ENCODE measurements around the gene MCAM. TPM values are rescaled to one million over a fixed set of nuclear protein-coding genes. Genes with fewer than 3 reads are reported as not detected.

MCAM gene
- total RNA-seq, 4 donors from 2014 or later: 27.5 to 112 (median 66.2) TPM

DNA sequence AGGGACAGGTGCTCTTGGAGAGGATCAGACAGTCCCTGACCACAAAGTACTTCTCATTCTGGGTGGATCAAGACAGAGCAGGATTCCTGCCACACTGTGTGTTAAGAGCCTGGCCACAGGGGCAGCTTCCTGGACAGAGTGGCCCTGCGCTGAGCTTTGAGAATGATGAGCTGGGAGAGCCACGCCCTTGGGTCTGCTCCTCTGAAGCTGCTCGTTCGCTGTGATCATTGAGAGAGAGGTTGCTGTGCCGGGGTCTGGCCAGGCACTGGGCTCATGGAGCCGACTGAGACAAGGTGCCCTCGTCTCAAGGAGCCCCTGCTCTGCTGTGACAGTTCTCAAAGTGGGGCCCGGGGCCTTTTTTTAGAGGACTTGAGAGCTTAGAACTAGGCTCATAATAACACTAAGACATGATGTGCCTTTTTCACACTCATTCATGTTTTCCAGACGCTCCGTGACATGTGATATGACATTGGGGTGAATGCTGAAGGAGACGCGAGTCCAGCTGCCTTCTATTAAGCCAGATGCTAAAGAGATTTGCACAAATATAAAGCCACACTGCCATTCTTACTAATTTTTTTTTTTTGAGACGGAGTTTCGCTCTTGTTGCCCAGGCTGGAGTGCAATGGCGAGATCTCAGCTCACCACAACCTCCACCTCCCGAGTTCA is 31.1 kb upstream of the MCAM start:
- DNase-seq: no peak
- no peaks in the 10 kb centered on the region for H3K36me3 ChIP-seq
- H3K4me3 ChIP-seq: no peak overlapping the region
- no peaks in the 10 kb centered on the region for H3K27me3 ChIP-seq
- no peak overlapping the region for H3K27ac ChIP-seq
- no peaks in the 10 kb centered on the region for H3K9me3 ChIP-seq
- peaks cover 0 to 4% (median 0%) of the 10 kb centered on the region in 4 donors for H3K4me1 ChIP-seq
- TF ChIP-seq CTCF (IDR thresholded peaks at IDR 0.05) (no peak), POLR2A (IDR thresholded peaks at IDR 0.05) (no peak)

DNA sequence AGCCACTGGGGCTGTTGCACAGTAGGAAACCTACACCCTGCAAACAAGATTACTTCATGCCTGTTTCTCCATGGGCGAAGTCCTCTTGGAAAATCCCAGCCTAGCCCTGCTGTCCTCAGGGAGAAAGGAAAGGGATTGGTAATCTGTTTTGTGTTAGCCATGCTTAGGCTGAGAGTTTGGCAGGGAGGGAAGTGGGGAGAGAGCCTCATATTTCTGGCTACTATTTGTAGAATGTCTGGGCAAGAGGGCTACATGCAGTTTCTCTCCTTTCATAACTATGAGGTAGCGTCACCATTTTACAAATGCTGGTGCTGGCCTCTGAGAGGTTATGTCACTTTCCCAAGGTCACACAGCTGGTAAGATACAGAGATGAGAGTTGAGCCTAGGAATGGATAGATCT is 30.3 kb upstream of the MCAM start:
- H3K4me3 ChIP-seq: no peak overlapping the region
- TF ChIP-seq CTCF (IDR thresholded peaks at IDR 0.05) (no peak), POLR2A (IDR thresholded peaks at IDR 0.05) (no peak)
- no peaks in the 10 kb centered on the region for H3K4me1 ChIP-seq
- H3K9me3 ChIP-seq: no peaks in the 10 kb centered on the region
- H3K27me3 ChIP-seq: no peaks in the 10 kb centered on the region
- H3K27ac ChIP-seq: no peak overlapping the region
- H3K36me3 ChIP-seq: no peaks in the 10 kb centered on the region
- no peak for DNase-seq

DNA sequence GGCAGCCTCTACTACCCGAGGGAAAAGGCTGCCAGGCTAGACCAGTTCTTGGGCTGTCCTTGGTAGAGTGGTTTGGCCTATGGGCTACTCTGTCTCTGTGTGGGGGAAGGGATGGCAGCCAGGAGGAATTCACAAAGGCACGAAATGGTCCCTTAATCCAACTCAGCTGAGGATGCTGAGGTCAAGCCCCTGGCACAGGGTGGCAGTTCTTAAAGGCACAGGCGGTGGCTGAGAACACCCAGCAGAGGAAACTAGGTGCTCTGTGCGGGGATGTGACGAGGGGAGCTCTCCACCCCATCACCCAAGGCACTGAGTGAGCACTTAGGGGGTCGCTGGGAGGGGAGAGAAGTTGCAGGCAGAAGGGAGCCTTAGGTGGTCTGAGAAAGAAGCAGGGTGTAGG is 29.7 kb upstream of the MCAM start, which contains the start of gene MFRP:
Gene MFRP (minus strand): TSS at position 101 of the 400 bp plus-strand sequence. CDS start 192 bp downstream, outside the sequence.
- H3K36me3 ChIP-seq: no peaks in the 10 kb centered on the region
- TF ChIP-seq CTCF (IDR thresholded peaks at IDR 0.05): no peak
- TF ChIP-seq POLR2A (IDR thresholded peaks at IDR 0.05): no peak
- no peaks in the 10 kb centered on the region for H3K9me3 ChIP-seq
- H3K4me1 ChIP-seq: peaks cover 0 to 2% (median 0%) of the 10 kb centered on the region in 4 donors
- no peak within 1 kb of the TSS for H3K4me3 ChIP-seq
- H3K27ac ChIP-seq: no peak within 1 kb of the TSS
- H3K27me3 ChIP-seq: no peaks in the 10 kb centered on the region
- no peak for DNase-seq

DNA sequence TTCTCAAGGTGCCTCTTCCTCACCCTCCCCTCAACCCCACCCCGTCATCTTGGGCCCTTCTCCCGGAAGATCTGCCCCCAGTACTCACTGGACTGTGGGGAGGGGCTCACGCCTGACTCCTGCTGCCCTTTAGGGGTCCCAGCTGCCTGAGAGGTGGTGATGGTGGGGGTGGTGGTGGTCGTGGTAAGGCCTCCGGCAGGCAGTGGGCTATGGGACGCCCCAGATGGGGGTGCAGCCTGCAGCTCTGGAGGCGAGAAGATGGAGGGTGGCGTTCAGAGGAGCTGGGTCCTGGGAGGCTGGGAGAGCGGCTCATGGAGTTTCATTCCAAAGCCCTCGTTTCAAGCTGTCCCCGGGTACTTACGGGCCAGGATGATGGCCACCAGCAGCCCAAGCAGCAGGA is 28.8 kb upstream of the MCAM start:
- Histone ChIP-seq H3K4me1 (peaks cover 2 to 11% (median 5%) of the 10 kb centered on the region in 4 donors), H3K36me3 (no peaks in the 10 kb centered on the region), H3K27me3 (peaks cover 0 to 5% of the 10 kb centered on the region in 2 donors), H3K9me3 (no peaks in the 10 kb centered on the region), H3K27ac (no peak overlapping the region), H3K4me3 (no peak overlapping the region)
- DNase-seq: no peak
- TF ChIP-seq POLR2A (IDR thresholded peaks at IDR 0.05): no peak
- no peak for TF ChIP-seq CTCF (IDR thresholded peaks at IDR 0.05)

GRCh38 chr11:119344291-119345010 is 27.5 kb upstream of the MCAM start:
- Histone ChIP-seq H3K27me3 (peaks cover 0 to 5% of the 10 kb centered on the region in 2 donors), H3K4me1 (peaks cover 3 to 23% (median 14%) of the 10 kb centered on the region in 4 donors), H3K36me3 (no peaks in the 10 kb centered on the region), H3K27ac (no peak overlapping the region), H3K4me3 (no peak overlapping the region), H3K9me3 (no peaks in the 10 kb centered on the region)
- no peak for DNase-seq
- no peak for TF ChIP-seq POLR2A (IDR thresholded peaks at IDR 0.05)
- TF ChIP-seq CTCF (IDR thresholded peaks at IDR 0.05): no peak

Measured in Peyer's patch (tissue), 4 donors.